Esophagus muscularis mucosa (tissue), 4 donors: ENCODE measurements around the gene MBTPS1. TPM values are rescaled to one million over a fixed set of nuclear protein-coding genes. Genes with fewer than 3 reads are reported as not detected.

Source experiments
- DNase-seq: peaks from one replicate; pipeline ENCODE4 v3.0.0-alpha.2; 2017; ENCODE audit errors: extremely low spot score
- H3K27ac ChIP-seq, 4 donors: fragments of 200-600 bp; sonication (generic); replicated peaks in 1 of 4; 1 replicate in 3 of 4; 2 replicates in 1 of 4; pipeline ENCODE4 v1.5.1; 2016 to 2019; ENCODE audit warnings: mild to moderate bottlenecking in 1 of 4
- H3K27me3 ChIP-seq, 4 donors: fragments of 200-600 bp; sonication (generic); one replicate each; pipeline versions ENCODE4 v1.5.1 to v1.6.0; 2016 to 2019
- H3K36me3 ChIP-seq, 4 donors: fragments of 200-600 bp; sonication (generic); one replicate each; pipeline ENCODE4 v1.5.1; 2016 to 2019
- H3K4me1 ChIP-seq, 4 donors: fragments of 200-600 bp; sonication (generic); one replicate each; pipeline ENCODE4 v1.5.1; 2016 to 2019
- H3K4me3 ChIP-seq, 4 donors: fragments of 200-600 bp; sonication (generic); 1 replicate in 2 of 4; 2 replicates in 2 of 4; pipeline ENCODE4 v1.5.1; 2016 to 2019; ENCODE audit warnings: mild to moderate bottlenecking in 4 of 4, moderate library complexity in 1 of 4
- H3K9me3 ChIP-seq, 4 donors: fragments of 200-600 bp; sonication (generic); 1 replicate in 3 of 4; 2 replicates in 1 of 4; pipeline ENCODE4 v1.5.1; 2016 to 2019
- EP300 ChIP-seq: sonication (generic); formaldehyde crosslinking; IDR thresholded peaks from one replicate; pipeline ENCODE4 v1.6.1; 2017; ENCODE audit warnings: antibody characterized with exemption
- POLR2A ChIP-seq: fragments of 450-650 bp; IDR thresholded peaks from one replicate; pipeline ENCODE4 v1.6.1; 2017; ENCODE audit warnings: antibody characterized with exemption, moderate library complexity, mild to moderate bottlenecking, low read depth
- POLR2AphosphoS5 ChIP-seq, 2 donors: sonication (generic); formaldehyde crosslinking; IDR thresholded peaks; one replicate each; pipeline ENCODE4 v1.6.1; 2017; ENCODE audit warnings: antibody characterized with exemption in 2 of 2
- WGBS: methylation state at CpG from one replicate; pipeline ENCODE4 v1.1.5; 2018; 5-methylcytosine and 5-hydroxymethylcytosine counted together
- intact Hi-C: fragments of 100-400 bp; cut with DNase I; formaldehyde crosslinking; loops from one replicate; pipeline ENCODE4 v1.15.1; 2023
- total RNA-seq, 4 donors: library from RNA; depleted of rRNA; stranded (reverse); fragments of >200 nt; gene quantifications; one replicate each; pipeline versions ENCODE4 v1.1.0 to v1.2.1, GENCODE V29; 2016
- TF ChIP-seq, protein P1 (sequence below), 3 experiments: fragments of 200-600 bp in 2 of 3; fragments of 450-650 bp in 1 of 3; sonication (generic) in 2 of 3; IDR thresholded peaks; one replicate each; pipeline ENCODE4 v1.5.1; 2017 to 2019; ENCODE audit warnings: antibody characterized with exemption in 3 of 3, mild to moderate bottlenecking in 2 of 3, moderate library complexity in 1 of 3

Gene MBTPS1
- total RNA-seq, 4 donors from 2014 or later = 72.4 to 86.6 (median 82.6) TPM

GRCh38 chr16:84048871-84049270 is 67.9 kb downstream of the MBTPS1 start:
- WGBS = 91% methylated on average over 13 of the region's 13 CpGs
- no peak for DNase-seq
- H3K4me3 ChIP-seq = no peak overlapping the region
- H3K27me3 ChIP-seq = no peaks in the 10 kb centered on the region
- intact Hi-C loops = no loop called here
- no peak overlapping the region for H3K27ac ChIP-seq
- peaks cover 0 to 3% (median 0%) of the 10 kb centered on the region in 4 donors for H3K4me1 ChIP-seq
- no peak for TF ChIP-seq POLR2AphosphoS5 (IDR thresholded peaks at IDR 0.05)
- no peak for TF ChIP-seq POLR2A
- peaks cover 8 to 57% (median 47%) of the 10 kb centered on the region in 4 donors for H3K36me3 ChIP-seq
- no peaks in the 10 kb centered on the region for H3K9me3 ChIP-seq

GRCh38 chr16:84048270-84048669 is 68.5 kb downstream of the MBTPS1 start:
- peaks cover 2 to 51% (median 41%) of the 10 kb centered on the region in 4 donors for H3K36me3 ChIP-seq
- intact Hi-C loops = no loop called here
- 80% methylated on average over 7 of the region's 7 CpGs for WGBS

DNA sequence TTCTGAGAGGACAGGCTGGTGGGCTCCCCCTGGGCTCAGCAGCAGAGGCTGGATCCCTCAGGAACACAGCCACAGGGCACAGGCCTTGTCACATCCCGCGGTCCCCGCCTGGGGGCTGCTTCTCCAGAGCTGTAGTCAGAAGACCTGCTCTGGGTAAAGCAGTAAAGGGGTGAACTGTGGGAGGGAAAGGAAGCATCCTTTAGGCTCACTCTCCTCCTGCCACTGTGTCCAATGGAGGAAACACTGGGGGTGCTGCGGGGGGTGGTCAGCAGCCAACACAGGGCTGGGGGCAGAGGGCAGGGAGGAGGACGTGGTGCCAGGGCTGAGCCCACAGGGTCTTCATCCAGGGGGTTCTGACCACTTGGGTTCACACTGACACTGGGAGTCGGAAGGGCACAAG is 69.1 kb downstream of the MBTPS1 start:
- no peak overlapping the region for H3K27ac ChIP-seq
- no peaks in the 10 kb centered on the region for H3K9me3 ChIP-seq
- TF ChIP-seq, protein P1, sequence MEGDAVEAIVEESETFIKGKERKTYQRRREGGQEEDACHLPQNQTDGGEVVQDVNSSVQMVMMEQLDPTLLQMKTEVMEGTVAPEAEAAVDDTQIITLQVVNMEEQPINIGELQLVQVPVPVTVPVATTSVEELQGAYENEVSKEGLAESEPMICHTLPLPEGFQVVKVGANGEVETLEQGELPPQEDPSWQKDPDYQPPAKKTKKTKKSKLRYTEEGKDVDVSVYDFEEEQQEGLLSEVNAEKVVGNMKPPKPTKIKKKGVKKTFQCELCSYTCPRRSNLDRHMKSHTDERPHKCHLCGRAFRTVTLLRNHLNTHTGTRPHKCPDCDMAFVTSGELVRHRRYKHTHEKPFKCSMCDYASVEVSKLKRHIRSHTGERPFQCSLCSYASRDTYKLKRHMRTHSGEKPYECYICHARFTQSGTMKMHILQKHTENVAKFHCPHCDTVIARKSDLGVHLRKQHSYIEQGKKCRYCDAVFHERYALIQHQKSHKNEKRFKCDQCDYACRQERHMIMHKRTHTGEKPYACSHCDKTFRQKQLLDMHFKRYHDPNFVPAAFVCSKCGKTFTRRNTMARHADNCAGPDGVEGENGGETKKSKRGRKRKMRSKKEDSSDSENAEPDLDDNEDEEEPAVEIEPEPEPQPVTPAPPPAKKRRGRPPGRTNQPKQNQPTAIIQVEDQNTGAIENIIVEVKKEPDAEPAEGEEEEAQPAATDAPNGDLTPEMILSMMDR (IDR thresholded peaks at IDR 0.05) = no peak
- TF ChIP-seq POLR2A = no peak
- no peak for TF ChIP-seq POLR2AphosphoS5 (IDR thresholded peaks at IDR 0.05)
- no peak for TF ChIP-seq EP300
- WGBS = 83% methylated on average over 4 of the region's 6 CpGs
- DNase-seq = no peak
- H3K36me3 ChIP-seq = peaks cover 0 to 44% (median 34%) of the 10 kb centered on the region in 4 donors
- intact Hi-C loops = no loop called here
- peaks cover 0 to 12% (median 0%) of the 10 kb centered on the region in 4 donors for H3K27me3 ChIP-seq
- H3K4me1 ChIP-seq = peaks cover 0 to 4% (median 1%) of the 10 kb centered on the region in 4 donors
- no peak overlapping the region for H3K4me3 ChIP-seq

More at GRCh38 chr16:84048270-84048669, 68.5 kb downstream of the MBTPS1 start:
- DNase-seq = no peak
- H3K9me3 ChIP-seq = no peaks in the 10 kb centered on the region
- H3K27me3 ChIP-seq = peaks cover 0 to 6% (median 0%) of the 10 kb centered on the region in 4 donors
- TF ChIP-seq EP300 (no peak), POLR2A (no peak), POLR2AphosphoS5 (IDR thresholded peaks at IDR 0.05) (no peak)
- TF ChIP-seq, protein P1 (IDR thresholded peaks at IDR 0.05) = no peak
- no peak overlapping the region for H3K4me3 ChIP-seq
- H3K4me1 ChIP-seq = peaks cover 0 to 3% (median 1%) of the 10 kb centered on the region in 4 donors
- no peak overlapping the region for H3K27ac ChIP-seq

- no peak overlapping the region for H3K27ac ChIP-seq
Observed at GRCh38 chr16:84047206-84047605, 69.5 kb downstream of the MBTPS1 start.

DNA sequence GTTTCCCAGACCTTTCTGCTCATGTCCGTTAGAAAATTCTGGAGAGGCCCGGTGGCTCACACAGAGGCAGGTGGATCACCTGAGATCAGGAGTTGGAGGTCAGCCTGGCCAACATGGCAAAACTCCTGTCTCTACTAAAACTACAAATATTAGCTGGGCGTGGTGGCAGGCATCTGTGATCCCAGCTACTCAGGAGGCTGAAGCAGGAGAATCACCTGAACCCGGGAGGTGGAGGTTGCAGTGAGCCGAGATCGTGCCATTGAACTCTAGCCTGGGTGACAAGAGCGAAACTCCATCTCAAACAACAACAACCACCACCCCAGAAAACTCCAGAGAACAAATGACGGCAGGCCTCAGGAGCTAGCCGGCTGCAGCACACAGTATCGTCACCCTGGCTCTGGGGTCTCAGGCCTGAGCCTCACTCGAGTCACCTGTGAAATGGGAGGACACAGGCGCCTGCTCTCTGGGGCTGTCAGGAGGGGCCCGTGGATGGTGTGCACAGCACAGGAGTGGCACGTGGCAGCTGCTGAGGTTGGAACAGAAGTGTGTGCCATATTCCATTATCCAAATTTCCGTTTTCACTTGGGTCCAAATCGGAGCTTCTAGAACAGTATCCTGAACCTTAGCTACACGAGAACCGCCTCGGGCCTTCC is 70.8 kb downstream of the MBTPS1 start:
- DNase-seq = no peak
- intact Hi-C loops = no loop called here

More at GRCh38 chr16:84047206-84047605, 69.5 kb downstream of the MBTPS1 start:
- peaks cover 0 to 4% (median 1%) of the 10 kb centered on the region in 4 donors for H3K4me1 ChIP-seq
- peaks cover 0 to 16% (median 0%) of the 10 kb centered on the region in 4 donors for H3K27me3 ChIP-seq
- no peak for DNase-seq
- 93% methylated on average over 6 of the region's 6 CpGs for WGBS
- intact Hi-C loops = no loop called here
- H3K4me3 ChIP-seq = no peak overlapping the region
- peaks cover 0 to 40% (median 31%) of the 10 kb centered on the region in 4 donors for H3K36me3 ChIP-seq
- no peaks in the 10 kb centered on the region for H3K9me3 ChIP-seq
- TF ChIP-seq POLR2AphosphoS5 (IDR thresholded peaks at IDR 0.05) (no peak), EP300 (no peak), POLR2A (no peak)
- TF ChIP-seq, protein P1 (IDR thresholded peaks at IDR 0.05) = no peak

More for the DNA sequence above, 70.8 kb downstream of the MBTPS1 start:
- peaks cover 0 to 19% (median 0%) of the 10 kb centered on the region in 4 donors for H3K27me3 ChIP-seq
- H3K36me3 ChIP-seq = peaks cover 0 to 29% (median 22%) of the 10 kb centered on the region in 4 donors
- 93% methylated on average over 18 of the region's 19 CpGs for WGBS
- H3K4me1 ChIP-seq = peaks cover 0 to 4% (median 1%) of the 10 kb centered on the region in 4 donors
- H3K4me3 ChIP-seq = no peak overlapping the region
- H3K9me3 ChIP-seq = no peaks in the 10 kb centered on the region
- TF ChIP-seq EP300 (no peak), POLR2A (no peak), POLR2AphosphoS5 (IDR thresholded peaks at IDR 0.05) (no peak)
- TF ChIP-seq, protein P1 (IDR thresholded peaks at IDR 0.05) = no peak
- H3K27ac ChIP-seq = no peak overlapping the region
